Mesenchymal stem cell (in vitro differentiated cells and primary cell): ENCODE measurements around the gene IDI1.

Experiments used
- DNase-seq: peaks from one replicate; pipeline ENCODE4 v3.0.0-alpha.2; 2013
- H2AFZ ChIP-seq: one replicate; pipeline ENCODE4 v1.6.1; 2013; ENCODE audit warnings: low read depth, mild to moderate bottlenecking, control low read depth, inconsistent platforms, low read length, moderate library complexity
- H2AK5ac ChIP-seq: 2 replicates; pipeline ENCODE4 v1.6.1; 2013; ENCODE audit warnings: low read length, moderate library complexity, mild to moderate bottlenecking, inconsistent platforms; ENCODE audit not compliant: severe bottlenecking
- H2BK120ac ChIP-seq: one replicate; pipeline ENCODE4 v1.6.1; 2013; ENCODE audit warnings: low read depth, mild to moderate bottlenecking, inconsistent platforms, low read length, moderate library complexity
- H2BK12ac ChIP-seq, 2 experiments: one replicate each; pipeline ENCODE4 v1.6.1; 2013; ENCODE audit warnings: inconsistent platforms in 2 of 2, low read length in 2 of 2, mild to moderate bottlenecking in 2 of 2, moderate library complexity in 2 of 2, control low read depth in 1 of 2
- H2BK15ac ChIP-seq: one replicate; pipeline ENCODE4 v1.6.1; 2013; ENCODE audit warnings: mild to moderate bottlenecking, low read depth, inconsistent platforms; ENCODE audit not compliant: poor library complexity, severe bottlenecking
- H2BK5ac ChIP-seq: 2 replicates; pipeline ENCODE4 v1.6.1; 2013; ENCODE audit warnings: low read depth, mild to moderate bottlenecking, low read length, control low read depth, inconsistent platforms; ENCODE audit not compliant: poor library complexity, severe bottlenecking
- H3K14ac ChIP-seq, 2 experiments: one replicate each; pipeline ENCODE4 v1.6.1; 2013; ENCODE audit warnings: inconsistent platforms in 2 of 2, low read length in 2 of 2, control low read depth in 1 of 2, mild to moderate bottlenecking in 1 of 2, moderate library complexity in 1 of 2
- H3K18ac ChIP-seq, 2 experiments: one replicate each; pipeline ENCODE4 v1.6.1; 2013; ENCODE audit warnings: inconsistent platforms in 2 of 2, low read length in 2 of 2, control low read depth in 1 of 2, low read depth in 1 of 2, mild to moderate bottlenecking in 1 of 2
- H3K23ac ChIP-seq, 2 experiments: one replicate each; pipeline ENCODE4 v1.6.1; 2013; ENCODE audit warnings: inconsistent platforms in 2 of 2, low read length in 2 of 2, mild to moderate bottlenecking in 2 of 2, moderate library complexity in 2 of 2, control low read depth in 1 of 2
- H3K27ac ChIP-seq: 2 replicates; pipeline ENCODE4 v1.5.1; 2013; ENCODE audit warnings: mild to moderate bottlenecking, moderate library complexity, low read length, control low read depth, inconsistent platforms; ENCODE audit not compliant: poor library complexity, severe bottlenecking
- H3K27me3 ChIP-seq, 2 experiments: 2 replicates each; pipeline versions ENCODE4 v1.6.1 to v1.7.0; 2013; ENCODE audit warnings: low read length in 2 of 2, mild to moderate bottlenecking in 2 of 2, moderate library complexity in 2 of 2, control low read depth in 1 of 2, inconsistent platforms in 1 of 2; ENCODE audit not compliant: control insufficient read depth in 1 of 2, insufficient read depth in 1 of 2
- H3K36me3 ChIP-seq, 2 experiments: 2 replicates each; pipeline versions ENCODE4 v1.6.1 to v1.7.0; 2013; ENCODE audit warnings: low read length in 2 of 2, control low read depth in 1 of 2, inconsistent platforms in 1 of 2, low read depth in 1 of 2, mild to moderate bottlenecking in 1 of 2; ENCODE audit not compliant: insufficient read depth in 2 of 2, control insufficient read depth in 1 of 2
- H3K4ac ChIP-seq, 2 experiments: one replicate each; pipeline ENCODE4 v1.6.1; 2013; ENCODE audit warnings: inconsistent platforms in 2 of 2, low read length in 2 of 2, mild to moderate bottlenecking in 2 of 2, moderate library complexity in 2 of 2, control low read depth in 1 of 2, low read depth in 1 of 2
- H3K4me1 ChIP-seq: 2 replicates; pipeline ENCODE4 v1.6.1; 2013; ENCODE audit warnings: low read depth, low read length, control low read depth; ENCODE audit not compliant: control insufficient read depth, insufficient read depth
- H3K4me2 ChIP-seq: 2 replicates; pipeline ENCODE4 v1.6.1; 2013; ENCODE audit warnings: low read length, mild to moderate bottlenecking, inconsistent platforms; ENCODE audit not compliant: poor library complexity, severe bottlenecking
- H3K4me3 ChIP-seq, 2 experiments: 2 replicates each; pipeline versions ENCODE4 v1.5.1 to v1.7.0; 2013; ENCODE audit warnings: low read length in 2 of 2, mild to moderate bottlenecking in 2 of 2, control low read depth in 1 of 2, low read depth in 1 of 2; ENCODE audit not compliant: insufficient read depth in 1 of 2
- H3K79me1 ChIP-seq: replicated peaks from 2 replicates; pipeline ENCODE4 v1.6.1; 2013; ENCODE audit warnings: mild to moderate bottlenecking, control low read depth, low read length, inconsistent platforms; ENCODE audit not compliant: poor library complexity, severe bottlenecking
- H3K9ac ChIP-seq: 2 replicates; pipeline ENCODE4 v1.7.0; 2013; ENCODE audit warnings: mild to moderate bottlenecking, low read length, moderate library complexity
- H3K9me3 ChIP-seq: 2 replicates; pipeline ENCODE4 v1.7.0; 2013; ENCODE audit warnings: mild to moderate bottlenecking, low read length; ENCODE audit not compliant: control insufficient read depth
- H4K8ac ChIP-seq: one replicate; pipeline ENCODE4 v1.6.1; 2013; ENCODE audit warnings: inconsistent platforms, mild to moderate bottlenecking, low read length, moderate library complexity
- H4K91ac ChIP-seq: one replicate; pipeline ENCODE4 v1.6.1; 2013; ENCODE audit warnings: mild to moderate bottlenecking, low read length, inconsistent platforms
- WGBS: methylation state at CpG from one replicate; pipeline ENCODE4 v1.1.7; 2013; ENCODE audit warnings: mixed read lengths; 5-methylcytosine and 5-hydroxymethylcytosine counted together

IDI1 gene

DNA sequence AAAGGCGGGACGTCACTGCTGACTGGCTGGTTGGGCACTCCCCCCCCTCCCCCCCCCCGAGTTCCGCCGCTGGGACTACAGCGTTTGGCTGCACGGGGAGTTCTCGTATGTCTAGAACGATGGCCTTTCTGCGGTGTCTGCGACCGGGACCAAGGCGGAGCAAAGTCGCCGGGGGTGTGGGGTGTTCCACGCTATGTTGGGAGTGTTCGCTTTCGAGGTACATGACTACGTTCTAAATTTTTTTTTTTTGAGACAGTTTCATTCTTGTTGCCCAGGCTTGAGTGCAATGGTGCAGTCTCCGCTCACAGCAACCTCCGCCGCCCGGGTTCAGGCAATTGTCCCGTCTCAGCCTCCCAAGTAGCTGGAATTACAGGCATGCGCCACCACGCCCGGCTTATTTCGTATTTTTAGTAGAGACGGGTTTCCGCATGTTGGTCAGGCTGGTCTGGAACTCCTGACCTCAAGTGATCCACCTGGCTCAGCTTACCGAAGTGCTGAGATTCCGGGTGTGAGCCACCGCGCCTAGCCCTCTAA, 573 bp upstream of the IDI1 start:
- Histone ChIP-seq H2AK5ac (no peak overlapping the region), H3K4me3 (peak overlapping the region; percentile 73 to 99), H2BK5ac (no peak overlapping the region), H3K9me3 (no peaks in the 10 kb centered on the region), H3K27ac (peak overlapping the region; percentile 94), H3K9ac (peak overlapping the region; percentile 97), H3K14ac (no peak overlapping the region), H3K4me2 (peak overlapping the region; percentile 69), H3K27me3 (no peaks in the 10 kb centered on the region), H4K8ac (peak overlapping the region; percentile 30), H4K91ac (no peak overlapping the region), H3K79me1 (no peaks in the 10 kb centered on the region), H3K4me1 (peaks cover 12% of the 10 kb centered on the region), H2AFZ (no peak overlapping the region), H3K4ac (peak overlapping the region in 1 of 2 experiments; percentile 97), H3K36me3 (peaks cover 11 to 36% of the 10 kb centered on the region in 2 experiments), H2BK15ac (peak overlapping the region; percentile 77), H3K23ac (peak overlapping the region in 1 of 2 experiments; percentile 14), H3K18ac (peak overlapping the region in 1 of 2 experiments; percentile 82), H2BK120ac (peak overlapping the region; percentile 77), H2BK12ac (no peak overlapping the region)
- DNase-seq = no peak
- WGBS = under 1% methylated on average over 30 of the region's 34 CpGs

GRCh38 chr10:1048349-1048731, 579 bp downstream of the IDI1 start:
- Histone ChIP-seq H3K4ac (peak overlapping the region; percentile 86 to 89), H2AFZ (no peak overlapping the region), H3K36me3 (peaks cover 11 to 39% of the 10 kb centered on the region in 2 experiments), H4K91ac (peak overlapping the region; percentile 90), H2BK5ac (peak overlapping the region; percentile 68), H3K4me2 (peak overlapping the region; percentile 94), H3K9ac (peak overlapping the region; percentile 97), H3K4me1 (peaks cover 11% of the 10 kb centered on the region), H3K18ac (peak overlapping the region; percentile 82 to 99), H3K14ac (peak overlapping the region in 1 of 2 experiments; percentile 92), H3K27me3 (no peaks in the 10 kb centered on the region), H2BK15ac (peak overlapping the region; percentile 89), H3K23ac (peak overlapping the region in 1 of 2 experiments; percentile 99), H2AK5ac (no peak overlapping the region), H2BK120ac (peak overlapping the region; percentile 77), H3K4me3 (peak overlapping the region; percentile 92 to 99), H3K9me3 (no peaks in the 10 kb centered on the region), H3K79me1 (peaks cover 3% of the 10 kb centered on the region), H2BK12ac (peak overlapping the region; percentile 63 to 92), H4K8ac (peak overlapping the region; percentile 45), H3K27ac (peak overlapping the region; percentile 52)
- WGBS = under 1% methylated on average over 37 of the region's 37 CpGs
- no peak for DNase-seq

- no peak overlapping the region for H4K8ac ChIP-seq
- peak overlapping the region; percentile 80 to 89 for H3K4ac ChIP-seq
- H3K4me3 ChIP-seq = peak overlapping the region; percentile 92 to 99
- peaks cover 4% of the 10 kb centered on the region for H3K79me1 ChIP-seq
- peak overlapping the region; percentile 89 for H2BK15ac ChIP-seq
- H4K91ac ChIP-seq = peak overlapping the region; percentile 90
- peaks cover 11% of the 10 kb centered on the region for H3K4me1 ChIP-seq
- no peak overlapping the region for H2AFZ ChIP-seq
- no peak overlapping the region for H2BK120ac ChIP-seq
- H3K18ac ChIP-seq = peak overlapping the region; percentile 82 to 99
- no peak overlapping the region for H2BK5ac ChIP-seq
- H3K9me3 ChIP-seq = no peaks in the 10 kb centered on the region
- peaks cover 11 to 39% of the 10 kb centered on the region in 2 experiments for H3K36me3 ChIP-seq
- under 1% methylated on average over 15 of the region's 15 CpGs for WGBS
- peak overlapping the region in 1 of 2 experiments; percentile 99 for H3K23ac ChIP-seq
- no peaks in the 10 kb centered on the region for H3K27me3 ChIP-seq
- H2BK12ac ChIP-seq = peak overlapping the region in 1 of 2 experiments; percentile 92
- DNase-seq = peak; percentile 38
- H3K4me2 ChIP-seq = peak overlapping the region; percentile 94
- no peak overlapping the region for H2AK5ac ChIP-seq
- peak overlapping the region; percentile 97 for H3K9ac ChIP-seq
- peak overlapping the region in 1 of 2 experiments; percentile 92 for H3K14ac ChIP-seq
- peak overlapping the region; percentile 52 for H3K27ac ChIP-seq
Observed at GRCh38 chr10:1047937-1048336, 982 bp downstream of the IDI1 start.

DNA sequence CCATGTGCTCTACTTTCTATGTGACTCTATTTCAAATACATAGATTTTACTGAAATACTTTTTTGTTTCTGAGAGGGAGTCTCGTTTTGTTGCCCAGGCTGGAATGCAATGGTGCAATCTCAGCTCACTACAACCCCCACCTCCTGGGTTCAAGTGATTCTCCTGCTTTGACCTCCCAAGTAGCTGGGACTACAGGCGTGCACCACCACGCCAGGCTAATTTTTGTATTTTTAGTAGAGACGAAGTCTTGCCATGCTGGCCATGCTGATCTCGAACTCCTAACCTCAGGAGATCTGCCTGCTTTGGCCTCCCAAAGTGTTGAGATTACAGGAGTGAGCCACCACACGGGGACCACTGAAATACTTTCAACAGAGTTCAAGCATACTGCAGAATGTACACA, 3.5 kb downstream of the IDI1 start:
- Histone ChIP-seq H3K23ac (no peak overlapping the region), H2BK15ac (no peak overlapping the region), H2AFZ (no peak overlapping the region), H3K4me3 (peak overlapping the region in 1 of 2 experiments; percentile 7), H3K4me2 (no peak overlapping the region), H2BK12ac (no peak overlapping the region), H3K9ac (peak overlapping the region; percentile 31), H3K14ac (no peak overlapping the region), H3K9me3 (no peaks in the 10 kb centered on the region), H4K8ac (no peak overlapping the region), H3K27ac (no peak overlapping the region), H3K79me1 (peaks cover 5% of the 10 kb centered on the region), H2BK5ac (no peak overlapping the region), H3K36me3 (peaks cover 10 to 54% of the 10 kb centered on the region in 2 experiments), H3K27me3 (no peaks in the 10 kb centered on the region), H2AK5ac (no peak overlapping the region), H3K18ac (no peak overlapping the region), H3K4ac (no peak overlapping the region), H2BK120ac (no peak overlapping the region), H3K4me1 (peaks cover 8% of the 10 kb centered on the region), H4K91ac (no peak overlapping the region)
- DNase-seq = no peak
- 84% methylated on average over 6 of the region's 6 CpGs for WGBS
